Fibroblast of mammary gland (primary cell): ENCODE measurements around the gene FIGN.

ENCODE experiments used
- DNase-seq: peaks from one replicate; pipeline ENCODE4 v3.0.0-alpha.2; 2010; ENCODE audit warnings: low read depth
- H3K4me3 ChIP-seq: 2 replicates; pipeline ENCODE4 v1.5.1; 2011; ENCODE audit warnings: low read depth, mild to moderate bottlenecking, low read length, moderate library complexity; ENCODE audit not compliant: control insufficient read depth
- CTCF ChIP-seq: conservative IDR thresholded peaks from 2 replicates; pipeline ENCODE4 v1.5.1; 2011; ENCODE audit warnings: low read depth, low read length, inconsistent platforms; ENCODE audit not compliant: control insufficient read depth, insufficient read depth

Gene FIGN

GRCh38 chr2:163759013-163759412 is 23.2 kb upstream of the FIGN start:
- DNase-seq: no peak
- no peak for TF ChIP-seq CTCF
- no peak overlapping the region for H3K4me3 ChIP-seq

- no peak for DNase-seq
- no peak for TF ChIP-seq CTCF
- H3K4me3 ChIP-seq: no peak overlapping the region
These were observed 22.0 kb upstream of the FIGN start for GRCh38 chr2:163757814-163758213.

GRCh38 chr2:163756588-163756987 is 20.8 kb upstream of the FIGN start:
- no peak overlapping the region for H3K4me3 ChIP-seq
- no peak for DNase-seq
- no peak for TF ChIP-seq CTCF

GRCh38 chr2:163755366-163755765 is 19.6 kb upstream of the FIGN start:
- DNase-seq: no peak
- H3K4me3 ChIP-seq: no peak overlapping the region
- TF ChIP-seq CTCF: no peak

GRCh38 chr2:163753726-163754125 is 17.9 kb upstream of the FIGN start:
- DNase-seq: no peak
- no peak for TF ChIP-seq CTCF
- no peak overlapping the region for H3K4me3 ChIP-seq

- TF ChIP-seq CTCF: no peak
- no peak overlapping the region for H3K4me3 ChIP-seq
- no peak for DNase-seq
These were observed 16.5 kb upstream of the FIGN start for GRCh38 chr2:163752267-163752666.

- no peak for DNase-seq
- H3K4me3 ChIP-seq: no peak overlapping the region
- no peak for TF ChIP-seq CTCF
These were observed 15.9 kb upstream of the FIGN start for GRCh38 chr2:163751696-163752095.
